ENCODE data around the gene TMEM221. TPM values are rescaled to one million over a fixed set of nuclear protein-coding genes. Genes with fewer than 3 reads are reported as not detected.
A peak's percentile ranks its signal among the peaks of the same experiment; 100 is the strongest.
"Not testable (repeated sequence)": the region's sequence is repeated elsewhere in the genome, so short reads cannot be mapped to it uniquely, and the experiment has no call there.

The TMEM221 gene
- total RNA-seq, result not detected

- no peak for ATAC-seq
These were observed at the start of gene TMEM221 for GRCh38 chr19:17448131-17448967. Gene TMEM221 (minus strand): TSS chr19:17448668. CDS start chr19:17448462, 206 bp downstream.

- peak; percentile 12 for ATAC-seq
These were observed 48.8 kb upstream of the TMEM221 start for GRCh38 chr19:17497149-17497798.

GRCh38 chr19:17496337-17496997, 48.0 kb upstream of the TMEM221 start:
- ATAC-seq, result peak; percentile 88

GRCh38 chr19:17495639-17496296, 47.3 kb upstream of the TMEM221 start:
- ATAC-seq, result no peak

GRCh38 chr19:17491287-17491686, 42.8 kb upstream of the TMEM221 start:
- no peak for ATAC-seq

- ATAC-seq, result no peak
These were observed 41.9 kb upstream of the TMEM221 start for GRCh38 chr19:17490411-17490810.

- ATAC-seq, result no peak
These were observed 41.0 kb upstream of the TMEM221 start for GRCh38 chr19:17489392-17490030.

GRCh38 chr19:17488593-17489391, 40.3 kb upstream of the TMEM221 start:
- peak; percentile 94 for ATAC-seq

- ATAC-seq, result no peak
These were observed 39.0 kb upstream of the TMEM221 start for GRCh38 chr19:17487284-17488121.

- no peak for ATAC-seq
These were observed 38.2 kb upstream of the TMEM221 start for GRCh38 chr19:17486545-17487240.

- no peak for ATAC-seq
These were observed 36.2 kb upstream of the TMEM221 start for GRCh38 chr19:17484520-17485185.

- ATAC-seq, result no peak
These were observed 35.1 kb upstream of the TMEM221 start for GRCh38 chr19:17483605-17484002.

GRCh38 chr19:17482877-17483604, 34.6 kb upstream of the TMEM221 start:
- ATAC-seq, result no peak

- no peak for ATAC-seq
These were observed 33.5 kb upstream of the TMEM221 start for GRCh38 chr19:17481986-17482385.

- ATAC-seq, result no peak
These were observed 30.9 kb upstream of the TMEM221 start for GRCh38 chr19:17479325-17479791.

GRCh38 chr19:17475541-17476115, 27.2 kb upstream of the TMEM221 start:
- ATAC-seq, result peak; percentile 23

- ATAC-seq, result not testable (repeated sequence)
These were observed 26.6 kb upstream of the TMEM221 start for GRCh38 chr19:17475011-17475540.

- no peak for ATAC-seq
These were observed 24.6 kb upstream of the TMEM221 start for GRCh38 chr19:17473041-17473440.
